Activated CD8-positive, alpha-beta memory T cell treated with anti-CD3 and anti-CD28 coated beads, Interleukin-2, amount 50 U/mL, for 4 hours (primary cell): ENCODE results near the gene PWWP2B.

ENCODE experiments used
- DNase-seq: peaks from one replicate; pipeline ENCODE4 v3.0.0-alpha.2; 2020

PWWP2B gene

DNA sequence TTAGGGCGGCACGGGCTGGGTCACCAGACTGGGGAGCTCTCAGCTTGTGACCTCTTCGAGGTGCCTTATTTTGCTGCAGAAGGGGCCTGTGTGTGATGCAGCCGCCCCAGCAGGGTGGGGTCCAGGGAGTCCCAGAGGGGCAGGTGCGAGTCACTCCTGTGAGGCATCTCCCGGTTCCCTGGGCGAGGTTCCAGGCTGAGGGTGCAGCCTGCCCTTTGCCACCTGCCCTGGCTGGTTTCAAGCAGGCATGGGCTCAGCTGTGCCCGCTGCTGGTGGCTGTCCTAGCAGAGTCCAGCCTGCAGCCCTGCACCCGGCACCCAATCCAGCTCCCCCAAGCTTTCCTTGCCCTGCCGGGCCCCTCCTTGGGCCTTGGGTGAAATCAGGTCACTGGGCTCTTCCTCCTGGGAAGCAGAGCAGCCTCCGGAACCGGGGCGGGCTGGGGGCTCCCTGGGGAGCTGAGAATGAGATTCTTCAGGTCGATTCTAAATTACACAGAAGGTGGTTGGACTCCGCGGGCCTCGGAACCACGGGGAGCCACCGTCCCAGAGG is 64.8 kb downstream of the PWWP2B start:
- DNase-seq = no peak

DNA sequence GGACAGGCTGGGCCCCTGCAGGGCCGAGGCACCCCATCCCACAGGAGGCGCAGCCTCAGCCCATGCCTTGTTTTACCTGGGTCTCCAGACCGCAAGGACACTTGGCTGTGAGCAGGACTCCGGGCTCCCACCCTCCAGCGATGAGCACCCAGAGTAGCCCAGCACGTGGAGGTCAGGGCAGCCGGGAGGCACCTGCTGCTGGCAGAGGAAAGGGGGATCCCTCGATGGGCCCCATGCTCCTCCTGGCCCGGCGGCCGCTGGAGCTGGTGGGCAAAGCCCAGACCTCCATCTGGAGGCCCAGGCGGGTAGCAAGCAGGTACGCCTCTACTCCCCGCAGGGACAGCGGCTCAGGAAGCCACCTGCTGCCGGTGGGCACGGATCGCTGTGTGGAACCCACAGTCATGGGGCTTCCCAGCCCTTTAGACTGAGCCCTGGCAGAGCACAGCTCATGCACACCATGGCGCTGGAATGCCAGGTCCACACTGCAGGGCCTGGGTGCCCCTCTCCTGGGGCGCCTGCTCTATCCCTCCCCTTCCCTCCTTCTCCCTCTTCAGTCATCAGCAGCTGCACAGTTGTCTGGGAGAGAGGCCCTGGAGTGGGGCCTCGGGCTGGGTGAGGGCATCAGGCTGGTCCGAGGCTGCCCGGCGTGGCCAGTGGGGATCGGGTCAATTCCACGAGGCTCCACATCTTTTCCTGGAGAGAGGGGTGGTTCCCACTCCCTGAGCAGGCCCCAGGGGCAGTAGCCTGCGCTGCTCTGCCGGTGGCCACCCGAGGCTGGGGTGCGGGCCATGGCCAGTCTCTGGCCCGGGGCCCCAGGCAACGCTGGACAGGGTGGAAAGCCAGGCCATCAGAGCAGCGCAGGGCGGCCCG is 65.7 kb downstream of the PWWP2B start:
- no peak for DNase-seq

DNA sequence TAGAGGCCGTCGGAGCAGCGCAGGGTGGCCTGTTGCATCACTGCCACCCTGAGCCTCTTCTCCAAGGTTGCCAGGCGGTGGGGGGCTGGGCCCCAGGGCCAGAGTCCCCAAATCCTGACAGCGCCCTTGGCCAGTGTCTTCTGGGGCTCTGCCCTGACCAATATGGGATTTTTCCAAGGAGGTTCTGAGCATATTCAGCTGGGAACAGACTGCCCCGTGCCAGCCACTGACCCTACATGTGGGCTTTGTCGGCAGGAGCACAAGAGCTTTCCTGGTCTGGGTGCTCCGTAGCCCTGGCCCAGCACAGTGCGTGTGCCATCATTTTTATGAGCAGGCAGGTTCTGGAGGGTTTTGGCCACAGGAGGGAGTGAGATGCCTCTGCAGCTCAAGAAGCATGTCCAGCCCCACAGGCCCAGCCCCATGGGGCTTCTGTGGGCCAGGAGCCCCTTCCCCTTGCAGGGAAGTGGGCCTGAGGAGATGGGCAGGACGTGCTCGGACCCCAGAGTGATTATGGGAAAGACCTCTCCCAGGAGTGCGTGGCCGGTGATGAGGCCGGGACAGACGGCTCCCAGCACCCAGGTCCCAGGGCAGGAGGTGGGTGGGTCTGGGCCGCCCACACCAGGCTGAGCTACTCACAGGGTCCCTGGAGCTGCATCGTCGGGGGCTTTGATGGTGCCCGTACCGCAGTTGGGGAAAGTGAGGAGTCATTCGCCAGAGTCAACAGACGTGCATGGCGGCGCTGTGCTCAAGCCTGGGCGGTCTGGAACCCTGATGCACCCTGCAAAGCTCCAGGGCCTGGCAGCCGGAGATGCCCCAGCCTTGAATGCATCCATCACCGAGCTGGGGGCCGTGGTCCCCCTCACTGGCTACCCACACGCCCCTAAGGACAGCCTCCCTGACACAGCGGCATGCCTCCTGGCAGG is 66.6 kb downstream of the PWWP2B start:
- DNase-seq = no peak

DNA sequence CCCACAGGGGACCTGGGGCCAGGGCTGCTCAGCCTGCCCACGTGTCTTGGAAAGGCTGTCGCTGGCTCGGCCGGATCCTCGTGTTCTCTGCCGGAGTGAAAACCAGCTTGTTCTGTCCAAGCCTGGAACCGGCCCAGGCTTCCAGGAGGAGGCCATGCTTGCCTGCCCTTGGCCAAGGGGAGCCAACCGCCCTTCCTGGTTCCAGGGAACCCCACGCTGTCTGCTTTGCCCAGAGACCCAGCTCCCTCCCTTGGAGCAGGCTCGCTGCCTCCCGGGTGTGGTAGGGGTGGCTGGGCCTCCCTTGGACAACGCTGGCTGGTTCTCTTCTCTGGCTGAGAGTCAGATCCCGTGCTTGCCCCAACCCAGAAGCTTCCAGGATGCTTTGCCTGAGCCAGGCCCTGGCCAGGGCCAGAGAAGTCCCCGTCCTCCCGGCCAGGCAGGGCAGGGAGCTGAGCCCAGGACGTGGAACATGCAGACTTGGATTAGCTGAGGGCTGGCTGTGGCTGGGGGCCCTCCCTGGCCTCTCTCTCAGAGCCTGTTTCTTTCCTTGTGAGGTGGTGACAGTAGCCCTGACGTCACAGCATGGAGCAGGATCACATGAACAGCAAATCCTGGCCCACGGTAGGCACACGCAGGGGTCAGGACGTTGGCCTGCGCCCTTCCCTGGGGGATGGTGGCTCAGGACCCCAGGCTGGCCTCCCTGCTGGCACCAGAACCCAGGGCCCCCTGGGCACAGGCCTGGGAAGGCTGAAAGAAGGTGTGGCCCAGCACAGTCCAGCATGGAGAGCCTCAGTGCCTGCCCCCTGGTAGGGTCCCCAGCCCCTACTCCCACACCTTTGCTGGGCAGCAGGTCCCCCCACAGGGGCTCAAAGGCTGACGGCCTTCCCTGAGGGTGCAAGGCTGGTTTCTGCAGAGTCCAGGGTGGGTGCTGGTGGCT is 67.5 kb downstream of the PWWP2B start:
- DNase-seq = no peak

DNA sequence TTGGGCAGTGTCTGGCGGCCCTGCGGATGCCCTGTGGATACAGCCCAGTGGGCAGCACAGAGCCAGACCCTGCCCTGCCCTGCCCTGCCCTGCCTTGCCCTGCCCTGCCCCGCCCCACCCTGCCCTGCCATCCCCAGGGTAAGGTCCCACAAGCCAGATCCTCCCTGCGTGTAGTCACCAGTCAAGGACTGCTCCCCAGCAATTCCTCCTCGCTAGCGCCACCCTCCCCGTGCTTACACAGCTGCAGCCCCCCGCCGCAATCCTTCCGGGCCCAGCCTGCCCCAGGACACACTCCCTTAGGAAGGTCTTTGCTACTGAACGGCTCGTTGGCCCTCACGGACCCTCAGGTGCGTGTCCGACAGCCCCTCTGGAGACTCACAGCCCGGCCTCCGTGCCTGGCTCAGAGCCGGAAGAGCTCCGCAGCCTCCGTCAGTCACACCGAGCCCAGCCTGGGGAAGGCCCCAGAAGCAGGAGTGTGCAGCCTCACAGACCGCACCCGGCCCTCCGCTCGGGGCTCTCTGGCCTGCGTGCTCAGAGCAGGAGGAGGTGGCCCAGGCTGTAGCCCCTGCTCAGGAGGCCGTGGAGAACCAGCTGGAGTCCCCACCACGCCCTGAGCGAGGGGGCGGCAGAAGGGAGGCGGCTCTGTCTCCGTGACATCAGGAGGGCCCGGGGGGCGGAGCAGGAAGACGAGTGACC is 68.3 kb downstream of the PWWP2B start:
- DNase-seq = no peak

DNA sequence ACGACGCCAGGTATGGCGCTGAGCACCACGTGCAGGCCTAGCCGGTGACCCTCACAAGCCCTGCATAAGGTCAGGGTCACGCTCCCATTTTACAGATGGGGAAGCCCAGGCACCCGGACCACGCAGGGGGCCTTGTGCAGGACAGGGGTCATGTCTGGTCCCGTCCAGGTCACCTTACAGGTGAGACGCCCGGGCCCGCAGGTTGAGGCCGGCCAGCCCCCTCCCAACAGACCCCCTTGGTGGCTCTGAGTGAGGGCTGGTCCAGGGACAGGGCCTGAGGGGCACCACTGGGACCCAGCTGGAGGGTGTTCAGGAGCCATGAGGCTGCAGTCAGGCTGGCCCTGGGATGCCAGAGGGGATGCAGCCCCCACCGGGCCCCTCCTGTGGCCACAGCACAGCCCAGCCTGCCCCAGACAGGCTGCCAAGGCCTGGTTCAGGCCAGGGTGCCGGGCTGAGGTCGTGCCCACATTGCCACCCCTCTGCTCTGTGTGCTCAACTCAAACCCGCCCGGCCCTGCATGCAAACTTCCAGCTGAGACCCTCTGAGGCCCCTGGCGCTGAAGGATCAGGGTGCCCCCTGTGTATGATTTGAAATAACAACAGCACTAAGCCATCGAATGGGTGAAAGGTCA is 69.0 kb downstream of the PWWP2B start:
- no peak for DNase-seq

DNA sequence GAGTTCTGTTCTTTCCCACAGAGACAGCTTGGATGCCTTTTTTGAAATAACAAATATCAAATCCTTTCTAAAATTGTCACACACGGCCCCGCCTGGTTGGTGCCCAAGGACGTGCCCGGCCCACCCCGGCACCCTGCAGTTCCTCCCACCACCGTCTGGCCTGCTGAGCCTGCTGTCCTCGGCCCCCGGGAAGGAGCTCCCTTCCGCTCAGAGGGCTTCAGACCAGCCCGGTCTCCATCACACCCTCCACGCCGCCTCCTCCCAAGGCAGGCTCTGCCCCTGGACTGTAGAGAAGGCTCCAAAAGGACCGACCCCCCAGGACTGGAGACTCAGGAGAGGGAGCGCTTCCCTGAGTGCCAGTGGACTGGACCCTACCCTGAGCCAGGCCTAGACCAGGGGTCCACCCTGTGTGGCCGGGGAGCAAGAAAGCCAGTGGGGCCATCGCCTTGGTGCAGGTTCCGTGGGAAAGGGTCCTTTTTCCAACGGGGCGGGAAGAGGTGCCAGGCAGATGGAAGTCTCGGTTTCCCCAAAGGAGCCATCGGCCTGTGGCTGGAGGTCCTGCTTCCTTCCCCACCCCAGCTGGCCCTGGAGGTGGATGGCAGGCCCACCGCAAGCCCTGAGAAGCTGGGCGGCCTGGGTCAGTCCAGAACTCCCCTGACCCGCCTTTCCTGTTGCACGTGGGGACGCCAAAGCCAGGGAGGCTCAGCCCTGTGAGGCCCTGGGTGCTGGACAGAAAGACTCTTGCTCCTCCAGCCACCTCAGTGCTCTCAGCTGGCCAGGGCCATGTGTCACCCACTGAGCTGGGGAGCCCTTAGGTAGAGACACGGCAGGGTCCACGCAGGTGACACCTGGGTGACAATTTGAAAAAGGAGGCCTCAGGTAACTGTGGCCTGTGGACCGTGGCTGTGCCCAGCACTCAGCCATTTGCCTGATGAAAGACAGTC is 69.8 kb downstream of the PWWP2B start:
- DNase-seq = peak; percentile 13
